Karpas-422 (cell line): ENCODE results near the gene TMEM272. TPM values are rescaled to one million over a fixed set of nuclear protein-coding genes. Genes with fewer than 3 reads are reported as not detected.

Experiments
- DNase-seq: peaks from one replicate; pipeline ENCODE4 v3.0.0-alpha.2; 2015
- H2AFZ ChIP-seq: fragments of 200-600 bp; sonication (generic); 2 replicates; pipeline ENCODE4 v1.6.1; 2014; ENCODE audit warnings: antibody characterized with exemption, low read length, mixed read lengths
- H3K27ac ChIP-seq: fragments of 200-600 bp; sonication (generic); 2 replicates; pipeline ENCODE4 v1.5.1; 2014; ENCODE audit warnings: mild to moderate bottlenecking, low read length, moderate library complexity
- H3K27me3 ChIP-seq: fragments of 200-600 bp; sonication (generic); 2 replicates; pipeline ENCODE4 v1.6.1; 2014; ENCODE audit warnings: low read length, mixed read lengths
- H3K36me3 ChIP-seq: fragments of 200-600 bp; sonication (generic); 2 replicates; pipeline ENCODE4 v1.6.1; 2014; ENCODE audit warnings: low read length, mixed read lengths; ENCODE audit not compliant: insufficient read depth
- H3K4me1 ChIP-seq: fragments of 200-600 bp; sonication (generic); 2 replicates; pipeline ENCODE4 v1.6.1; 2014; ENCODE audit warnings: mild to moderate bottlenecking, low read length, mixed read lengths
- H3K4me2 ChIP-seq: fragments of 200-600 bp; sonication (generic); 2 replicates; pipeline ENCODE4 v1.6.1; 2014; ENCODE audit warnings: low read length, low read depth, mild to moderate bottlenecking; ENCODE audit not compliant: poor library complexity, severe bottlenecking
- H3K4me3 ChIP-seq: fragments of 200-600 bp; sonication (generic); 2 replicates; pipeline ENCODE4 v1.5.1; 2014; ENCODE audit warnings: mild to moderate bottlenecking, antibody characterized with exemption, low read length, mixed read lengths
- H3K79me2 ChIP-seq: fragments of 200-600 bp; sonication (generic); 2 replicates; pipeline ENCODE4 v1.6.1; 2014; ENCODE audit warnings: mild to moderate bottlenecking, low read length, mixed read lengths
- H3K9ac ChIP-seq: fragments of 200-600 bp; sonication (generic); 2 replicates; pipeline ENCODE4 v1.6.0; 2014; ENCODE audit warnings: low read length
- H3K9me2 ChIP-seq: fragments of 200-600 bp; sonication (generic), shearing (Covaris generic); replicated peaks from 2 replicates; pipeline ENCODE4 v1.6.0; 2014; ENCODE audit warnings: mild to moderate bottlenecking, low read length, moderate library complexity; ENCODE audit not compliant: insufficient read depth
- H3K9me3 ChIP-seq: fragments of 300-700, 200-600 bp; sonication (generic); 2 replicates; pipeline ENCODE4 v1.6.1; 2014; ENCODE audit warnings: low read length, mixed read lengths
- H4K20me1 ChIP-seq: fragments of 200-600 bp; sonication (generic); 2 replicates; pipeline ENCODE4 v1.6.1; 2014; ENCODE audit warnings: mild to moderate bottlenecking, antibody characterized with exemption, low read length, low read depth; ENCODE audit not compliant: insufficient read depth
- total RNA-seq: library from RNA; depleted of rRNA; stranded (reverse); fragments of >200 nt; shearing (Covaris generic); gene quantifications from 2 replicates; pipeline ENCODE4 v1.2.3, GENCODE V29; 2014; ENCODE audit warnings: low replicate concordance; rRNA removed

TMEM272 gene
- total RNA-seq, 1 experiment from 2014 or later: 0.15 TPM

GRCh38 chr13:51765142-51765515, 79.8 kb downstream of the TMEM272 start:
- H3K9ac ChIP-seq: no peak overlapping the region

GRCh38 chr13:51764184-51765141, 80.5 kb downstream of the TMEM272 start:
- Histone ChIP-seq H3K4me1 (no peaks in the 10 kb centered on the region), H3K79me2 (no peaks in the 10 kb centered on the region), H3K9ac (no peak overlapping the region), H3K4me3 (no peak overlapping the region), H3K27me3 (no peaks in the 10 kb centered on the region), H2AFZ (no peak overlapping the region), H3K4me2 (no peak overlapping the region), H3K9me3 (no peaks in the 10 kb centered on the region), H3K27ac (no peak overlapping the region), H4K20me1 (no peaks in the 10 kb centered on the region), H3K9me2 (no peaks in the 10 kb centered on the region), H3K36me3 (no peaks in the 10 kb centered on the region)
- DNase-seq: no peak

More at GRCh38 chr13:51765142-51765515, 79.8 kb downstream of the TMEM272 start:
- no peak overlapping the region for H3K27ac ChIP-seq
- no peak overlapping the region for H3K4me3 ChIP-seq
- no peak for DNase-seq
- H3K4me2 ChIP-seq: no peak overlapping the region
- H4K20me1 ChIP-seq: no peaks in the 10 kb centered on the region
- H3K79me2 ChIP-seq: no peaks in the 10 kb centered on the region
- no peaks in the 10 kb centered on the region for H3K27me3 ChIP-seq
- H2AFZ ChIP-seq: no peak overlapping the region
- no peaks in the 10 kb centered on the region for H3K9me3 ChIP-seq
- H3K9me2 ChIP-seq: no peaks in the 10 kb centered on the region
- H3K4me1 ChIP-seq: no peaks in the 10 kb centered on the region
- H3K36me3 ChIP-seq: no peaks in the 10 kb centered on the region

GRCh38 chr13:51763486-51763885, 81.5 kb downstream of the TMEM272 start:
- H3K9ac ChIP-seq: no peak overlapping the region
- H3K36me3 ChIP-seq: no peaks in the 10 kb centered on the region
- H3K4me3 ChIP-seq: no peak overlapping the region
- no peak overlapping the region for H3K27ac ChIP-seq
- no peaks in the 10 kb centered on the region for H3K4me1 ChIP-seq
- H3K27me3 ChIP-seq: no peaks in the 10 kb centered on the region
- H4K20me1 ChIP-seq: no peaks in the 10 kb centered on the region
- DNase-seq: no peak
- H3K4me2 ChIP-seq: no peak overlapping the region
- no peaks in the 10 kb centered on the region for H3K9me2 ChIP-seq
- H2AFZ ChIP-seq: no peak overlapping the region
- no peaks in the 10 kb centered on the region for H3K79me2 ChIP-seq
- H3K9me3 ChIP-seq: no peaks in the 10 kb centered on the region

Other genes starting within 250 kb of the TMEM272 start
- 9.7 and 10.9 TPM in 2 replicates for gene DHRS12, start 41.0 kb downstream of the TMEM272 start, total RNA-seq
- not detected in 2 replicates for gene CCDC70, start 16.8 kb upstream of the TMEM272 start, total RNA-seq
- gene ATP7B, start 166.3 kb upstream of the TMEM272 start, total RNA-seq: 1.1 and 3.3 TPM in 2 replicates
- gene ALG11, start 167.2 kb upstream of the TMEM272 start, total RNA-seq: 12.2 and 17.6 TPM in 2 replicates
- 6.6 and 10.1 TPM in 2 replicates for gene UTP14C, start 179.5 kb upstream of the TMEM272 start, total RNA-seq